Measurements from ENCODE around the gene KIAA0513.

KIAA0513 gene

DNA sequence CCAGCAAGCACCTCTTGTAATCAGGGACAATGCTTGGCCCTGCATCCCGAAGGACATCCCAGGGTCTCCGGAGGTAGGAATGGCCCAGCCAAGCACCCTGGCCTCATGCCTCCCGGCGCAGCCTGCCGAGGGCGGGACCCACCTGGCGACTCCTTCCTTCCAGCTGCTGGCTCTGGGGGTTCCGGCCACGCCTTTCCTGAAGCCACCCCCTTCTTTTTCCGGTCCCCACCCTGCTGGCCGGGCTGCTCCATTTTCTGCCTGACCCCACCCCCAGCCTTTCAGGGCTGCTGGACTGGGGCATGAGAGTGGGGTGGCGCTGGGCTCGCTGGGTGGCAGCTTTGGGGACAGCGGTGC is 107.2 kb downstream of the KIAA0513 start:
- no peaks in the 10 kb centered on the region for H3K9me3 ChIP-seq (replicated peaks; ENCODE audit: low read length)
- H3K36me3 ChIP-seq (ENCODE audit: insufficient read depth, low read length): no peaks in the 10 kb centered on the region
- H3K4me1 ChIP-seq (ENCODE audit: control insufficient read depth, insufficient read depth, low read length): peaks cover 44% of the 10 kb centered on the region
- H3K4me2 ChIP-seq (ENCODE audit: low read length): no peak overlapping the region
- H3K9ac ChIP-seq (ENCODE audit: low read depth, low read length): no peak overlapping the region
- H3K27me3 ChIP-seq (ENCODE audit: control insufficient read depth, insufficient read depth, low read length): no peaks in the 10 kb centered on the region
- H3K4me3 ChIP-seq (ENCODE audit: low read length): no peak overlapping the region

DNA sequence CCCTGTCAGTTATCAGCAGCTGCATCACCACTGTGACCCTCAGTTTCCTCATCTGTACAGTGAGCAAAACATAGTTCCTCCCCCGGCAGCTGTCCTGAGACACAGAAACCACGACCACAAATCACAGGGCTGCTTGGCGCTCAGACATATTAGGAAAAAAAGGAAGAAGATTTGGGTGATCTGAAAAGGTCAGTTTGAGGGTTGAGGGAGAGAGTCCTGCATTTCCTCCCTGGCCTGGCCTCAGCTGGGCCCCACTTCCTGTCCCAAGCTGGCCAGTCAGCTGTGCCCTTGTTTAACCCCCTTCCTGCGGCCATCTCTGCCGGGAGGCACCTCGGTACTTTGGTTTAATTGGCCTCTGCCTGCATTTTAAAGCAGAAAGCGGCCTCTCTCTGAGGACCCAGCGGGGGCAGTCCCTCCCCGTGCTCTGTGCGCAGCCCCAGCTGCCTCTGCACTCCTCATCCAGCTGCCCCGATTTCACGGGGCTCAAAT is 108.7 kb downstream of the KIAA0513 start:
- H3K9ac ChIP-seq (ENCODE audit: low read depth, low read length): peak overlapping the region; percentile 20
- peak overlapping the region; percentile 59 for H3K4me3 ChIP-seq (ENCODE audit: low read length)

DNA sequence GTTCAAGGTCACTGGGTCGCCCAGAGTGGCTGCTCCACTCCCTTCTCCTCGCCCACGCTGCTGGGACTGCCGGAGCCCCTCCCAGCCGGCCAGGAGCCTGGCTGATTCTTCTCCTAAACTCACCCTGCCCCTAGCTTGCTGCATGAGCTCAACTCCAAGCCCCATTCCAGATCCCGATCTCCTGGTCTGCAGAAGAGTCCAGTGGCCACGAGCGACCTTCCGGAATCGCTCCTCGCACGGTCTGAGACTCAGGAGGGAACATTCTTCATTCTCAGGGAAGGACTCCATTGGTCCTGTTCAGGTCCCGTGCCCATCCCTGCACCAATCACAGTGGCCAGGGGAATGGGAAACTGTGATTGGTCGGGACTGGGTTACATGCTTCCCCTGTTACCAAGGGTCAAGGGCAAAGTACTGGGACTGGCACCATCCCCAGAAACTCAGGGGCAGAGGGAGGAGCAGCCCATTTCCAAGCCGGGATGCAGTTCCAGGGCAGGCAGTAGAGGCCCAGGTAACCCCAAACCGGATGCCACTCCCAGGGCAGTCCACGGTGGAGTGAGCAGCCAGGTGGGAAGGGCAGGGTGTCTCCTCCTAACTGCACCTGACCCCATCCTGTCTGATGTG is 109.2 kb downstream of the KIAA0513 start:
- Histone ChIP-seq H3K4me2 (ENCODE audit: low read length) (peak overlapping the region; percentile 77), H3K9me3 (replicated peaks; ENCODE audit: low read length) (no peaks in the 10 kb centered on the region), H3K27me3 (ENCODE audit: control insufficient read depth, insufficient read depth, low read length) (no peaks in the 10 kb centered on the region), H3K4me3 (ENCODE audit: low read length) (peak overlapping the region; percentile 59), H3K9ac (ENCODE audit: low read depth, low read length) (peak overlapping the region; percentile 58), H3K36me3 (ENCODE audit: insufficient read depth, low read length) (no peaks in the 10 kb centered on the region), H3K4me1 (ENCODE audit: control insufficient read depth, insufficient read depth, low read length) (peaks cover 36% of the 10 kb centered on the region)

More for the DNA sequence above, 108.7 kb downstream of the KIAA0513 start:
- Histone ChIP-seq H3K9me3 (replicated peaks; ENCODE audit: low read length) (no peaks in the 10 kb centered on the region), H3K27me3 (ENCODE audit: control insufficient read depth, insufficient read depth, low read length) (no peaks in the 10 kb centered on the region), H3K36me3 (ENCODE audit: insufficient read depth, low read length) (no peaks in the 10 kb centered on the region), H3K4me2 (ENCODE audit: low read length) (peak overlapping the region; percentile 77), H3K4me1 (ENCODE audit: control insufficient read depth, insufficient read depth, low read length) (peaks cover 36% of the 10 kb centered on the region)

DNA sequence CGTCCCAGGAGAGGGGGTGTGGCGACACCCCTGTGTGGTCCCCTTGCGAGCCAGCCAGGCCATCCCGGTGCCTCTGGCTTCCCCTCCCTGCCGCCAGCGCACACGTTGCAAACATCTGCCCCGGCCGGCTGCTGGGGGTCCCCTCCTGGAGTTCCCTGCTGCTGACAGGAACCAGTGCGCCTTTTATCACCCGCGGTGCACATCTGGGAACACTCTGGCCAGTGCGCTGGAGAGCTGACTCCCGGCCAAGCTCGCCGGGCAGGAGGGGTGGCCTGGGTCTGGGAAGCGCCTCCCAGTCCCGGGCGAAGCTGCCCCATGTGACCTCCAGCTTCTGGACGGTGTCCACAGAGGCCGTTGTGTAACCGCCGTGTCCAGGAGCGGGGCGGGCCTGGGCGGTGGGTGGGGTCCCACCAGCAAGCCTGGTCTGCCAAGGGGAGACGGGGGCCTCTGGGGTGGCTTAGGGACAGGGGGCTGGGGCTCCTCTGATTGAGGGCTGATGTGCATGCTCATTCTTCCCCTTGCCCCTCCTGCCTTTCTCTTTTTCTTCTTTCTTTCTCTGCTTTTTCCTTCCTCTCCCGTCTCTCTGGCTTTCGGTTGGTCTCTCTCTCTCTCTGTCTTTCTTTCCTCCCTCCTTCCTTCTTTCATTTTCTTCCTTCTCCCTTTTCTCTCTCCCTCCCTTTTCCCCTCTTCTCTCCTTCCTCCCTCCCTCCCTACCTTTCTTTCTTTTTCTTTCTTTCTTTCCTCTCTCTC is 109.9 kb downstream of the KIAA0513 start:
- Histone ChIP-seq H3K9ac (ENCODE audit: low read depth, low read length) (peak overlapping the region; percentile 58), H3K9me3 (replicated peaks; ENCODE audit: low read length) (no peaks in the 10 kb centered on the region), H3K36me3 (ENCODE audit: insufficient read depth, low read length) (no peaks in the 10 kb centered on the region), H3K4me3 (ENCODE audit: low read length) (peak overlapping the region; percentile 59), H3K4me2 (ENCODE audit: low read length) (peak overlapping the region; percentile 77), H3K27me3 (ENCODE audit: control insufficient read depth, insufficient read depth, low read length) (no peaks in the 10 kb centered on the region), H3K4me1 (ENCODE audit: control insufficient read depth, insufficient read depth, low read length) (peaks cover 36% of the 10 kb centered on the region)

DNA sequence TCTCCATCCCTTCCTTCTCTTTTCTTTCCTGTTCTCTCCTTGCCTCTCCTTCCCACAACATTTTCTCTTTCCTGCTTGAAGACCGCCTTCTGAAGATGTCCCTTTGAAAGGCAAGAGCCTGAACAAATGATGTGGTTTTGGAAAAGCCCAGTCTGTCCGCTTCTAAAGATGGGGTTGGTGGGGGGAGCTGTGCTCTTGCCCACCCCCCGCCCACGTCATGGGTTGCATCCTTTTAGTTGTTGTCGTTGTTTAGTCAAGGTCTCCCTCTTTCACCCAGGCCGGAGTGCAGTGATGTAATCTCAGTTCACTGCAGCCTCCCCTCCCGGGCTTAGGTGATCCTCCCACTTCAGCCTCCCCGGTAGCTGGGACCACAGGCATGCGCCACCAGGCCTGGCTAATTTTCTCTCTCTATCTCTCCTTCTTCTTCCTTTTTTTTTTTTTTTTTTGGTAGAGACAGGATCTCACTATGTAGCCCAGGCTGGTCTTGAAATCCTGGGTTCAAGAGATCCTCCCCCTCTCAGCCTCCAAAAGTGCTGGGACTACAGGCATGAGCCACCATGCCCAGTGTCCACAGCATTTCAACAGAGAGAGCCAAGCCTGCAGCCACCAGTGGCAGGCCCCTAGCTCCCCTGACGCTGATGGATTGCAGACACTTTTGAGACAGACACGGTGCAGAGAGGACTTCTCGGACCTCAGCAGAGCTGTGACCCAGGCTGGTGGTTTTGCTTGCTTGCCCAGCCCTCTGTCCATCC is 110.7 kb downstream of the KIAA0513 start:
- Histone ChIP-seq H3K4me1 (ENCODE audit: control insufficient read depth, insufficient read depth, low read length) (peaks cover 36% of the 10 kb centered on the region), H3K4me2 (ENCODE audit: low read length) (peak overlapping the region; percentile 77), H3K9me3 (replicated peaks; ENCODE audit: low read length) (no peaks in the 10 kb centered on the region), H3K4me3 (ENCODE audit: low read length) (no peak overlapping the region), H3K9ac (ENCODE audit: low read depth, low read length) (peak overlapping the region; percentile 58), H3K27me3 (ENCODE audit: control insufficient read depth, insufficient read depth, low read length) (peaks cover 4% of the 10 kb centered on the region), H3K36me3 (ENCODE audit: insufficient read depth, low read length) (no peaks in the 10 kb centered on the region)

DNA sequence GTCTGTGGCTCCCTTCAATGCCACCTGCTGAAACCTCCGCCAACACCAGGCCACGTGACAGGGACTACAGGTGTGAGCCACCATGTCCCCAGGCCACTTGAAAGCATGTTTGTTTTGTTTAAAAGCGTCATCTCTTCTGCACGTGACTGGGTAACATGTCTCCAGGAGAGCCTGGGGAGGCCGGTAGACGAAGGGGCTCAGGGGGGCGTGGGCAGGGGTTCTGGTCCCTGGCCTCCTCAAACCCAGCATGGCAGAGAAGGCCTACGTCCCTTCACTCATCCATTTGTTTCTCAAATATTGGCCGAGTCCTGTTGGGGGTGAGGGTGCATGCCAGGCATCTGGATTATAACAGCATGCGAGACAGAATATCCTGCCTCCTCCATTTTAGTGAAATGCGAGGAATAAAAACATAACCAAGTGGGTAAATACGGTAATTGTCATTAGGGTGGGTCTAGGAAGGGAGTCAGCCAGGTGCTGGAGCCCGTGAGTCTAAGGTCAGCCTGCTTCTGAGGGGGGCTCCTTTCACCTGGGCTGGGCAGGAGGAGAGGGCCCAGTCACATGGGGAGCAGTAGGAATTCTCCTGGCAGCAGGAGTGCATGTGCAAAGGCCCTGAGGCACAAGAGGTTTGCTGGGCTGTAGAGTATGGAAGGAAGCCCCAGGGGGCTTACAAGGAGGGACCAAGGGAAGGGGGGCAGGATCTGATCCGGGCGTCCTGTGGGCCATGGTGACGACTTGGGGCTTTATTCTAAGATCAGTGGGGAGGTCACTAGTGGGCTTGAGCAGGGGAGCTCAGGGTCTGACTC is 111.4 kb downstream of the KIAA0513 start:
- no peaks in the 10 kb centered on the region for H3K36me3 ChIP-seq (ENCODE audit: insufficient read depth, low read length)
- peaks cover 10% of the 10 kb centered on the region for H3K27me3 ChIP-seq (ENCODE audit: control insufficient read depth, insufficient read depth, low read length)
- H3K9ac ChIP-seq (ENCODE audit: low read depth, low read length): no peak overlapping the region
- peaks cover 36% of the 10 kb centered on the region for H3K4me1 ChIP-seq (ENCODE audit: control insufficient read depth, insufficient read depth, low read length)
- H3K9me3 ChIP-seq (replicated peaks; ENCODE audit: low read length): no peaks in the 10 kb centered on the region
- H3K4me3 ChIP-seq (ENCODE audit: low read length): no peak overlapping the region
- H3K4me2 ChIP-seq (ENCODE audit: low read length): no peak overlapping the region

DNA sequence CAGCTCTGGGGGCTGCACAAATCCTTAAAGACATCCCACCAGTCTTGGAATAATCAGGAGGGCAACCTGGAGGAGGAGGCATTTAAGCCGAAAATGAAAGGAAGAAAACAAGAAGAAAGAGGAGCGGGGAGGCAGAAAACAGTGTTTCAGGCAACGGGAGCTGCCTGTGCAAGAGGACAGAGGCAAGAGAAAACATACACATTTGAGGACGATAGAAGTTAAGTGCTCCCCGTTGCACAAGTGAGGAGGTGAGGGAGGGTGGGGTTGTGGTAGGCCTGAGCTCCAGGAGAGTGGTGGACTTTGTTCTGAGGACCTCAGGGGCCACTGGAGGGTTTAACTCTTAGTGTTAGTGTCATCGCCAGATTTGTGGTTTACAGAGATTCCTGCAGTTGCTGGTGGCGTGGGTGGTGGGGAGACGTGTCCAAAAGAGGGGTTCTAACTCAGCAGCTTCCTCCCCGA is 112.3 kb downstream of the KIAA0513 start:
- no peaks in the 10 kb centered on the region for H3K9me3 ChIP-seq (replicated peaks; ENCODE audit: low read length)
- no peak overlapping the region for H3K9ac ChIP-seq (ENCODE audit: low read depth, low read length)
- peaks cover 36% of the 10 kb centered on the region for H3K4me1 ChIP-seq (ENCODE audit: control insufficient read depth, insufficient read depth, low read length)
- no peak overlapping the region for H3K4me3 ChIP-seq (ENCODE audit: low read length)
- H3K36me3 ChIP-seq (ENCODE audit: insufficient read depth, low read length): no peaks in the 10 kb centered on the region
- no peak overlapping the region for H3K4me2 ChIP-seq (ENCODE audit: low read length)
- H3K27me3 ChIP-seq (ENCODE audit: control insufficient read depth, insufficient read depth, low read length): peaks cover 10% of the 10 kb centered on the region

DNA sequence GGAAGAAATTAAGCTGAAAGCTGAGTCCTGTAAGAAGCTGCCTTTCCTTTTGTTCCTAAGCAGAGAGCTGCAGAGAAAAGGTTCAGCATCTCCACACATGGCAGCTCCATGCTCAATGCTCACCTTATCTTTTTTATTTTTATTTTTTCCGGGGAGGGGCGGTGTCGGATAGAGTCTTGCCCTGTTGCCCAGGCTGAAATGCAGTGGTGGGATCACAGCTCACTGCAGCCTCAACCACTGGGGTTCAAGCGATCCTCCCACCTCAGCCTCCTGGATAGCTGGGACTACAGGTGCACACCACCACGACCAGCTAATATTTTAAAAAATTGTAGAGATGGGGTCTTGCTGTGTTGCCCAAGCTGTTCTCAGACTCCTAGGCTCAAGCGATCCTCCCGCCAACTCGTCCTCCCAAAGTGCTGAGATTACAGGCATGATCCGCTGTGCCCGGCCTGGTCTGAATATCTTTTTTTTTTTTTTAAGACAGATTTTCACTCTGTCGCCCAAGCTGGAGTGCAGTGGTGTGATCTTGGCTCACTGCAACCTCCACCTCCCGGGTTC is 112.9 kb downstream of the KIAA0513 start:
- H3K9me3 ChIP-seq (replicated peaks; ENCODE audit: low read length): no peaks in the 10 kb centered on the region
- H3K4me1 ChIP-seq (ENCODE audit: control insufficient read depth, insufficient read depth, low read length): peaks cover 30% of the 10 kb centered on the region
- H3K4me3 ChIP-seq (ENCODE audit: low read length): no peak overlapping the region
- H3K4me2 ChIP-seq (ENCODE audit: low read length): no peak overlapping the region
- H3K27me3 ChIP-seq (ENCODE audit: control insufficient read depth, insufficient read depth, low read length): peaks cover 10% of the 10 kb centered on the region
- H3K36me3 ChIP-seq (ENCODE audit: insufficient read depth, low read length): no peaks in the 10 kb centered on the region
- no peak overlapping the region for H3K9ac ChIP-seq (ENCODE audit: low read depth, low read length)

DNA sequence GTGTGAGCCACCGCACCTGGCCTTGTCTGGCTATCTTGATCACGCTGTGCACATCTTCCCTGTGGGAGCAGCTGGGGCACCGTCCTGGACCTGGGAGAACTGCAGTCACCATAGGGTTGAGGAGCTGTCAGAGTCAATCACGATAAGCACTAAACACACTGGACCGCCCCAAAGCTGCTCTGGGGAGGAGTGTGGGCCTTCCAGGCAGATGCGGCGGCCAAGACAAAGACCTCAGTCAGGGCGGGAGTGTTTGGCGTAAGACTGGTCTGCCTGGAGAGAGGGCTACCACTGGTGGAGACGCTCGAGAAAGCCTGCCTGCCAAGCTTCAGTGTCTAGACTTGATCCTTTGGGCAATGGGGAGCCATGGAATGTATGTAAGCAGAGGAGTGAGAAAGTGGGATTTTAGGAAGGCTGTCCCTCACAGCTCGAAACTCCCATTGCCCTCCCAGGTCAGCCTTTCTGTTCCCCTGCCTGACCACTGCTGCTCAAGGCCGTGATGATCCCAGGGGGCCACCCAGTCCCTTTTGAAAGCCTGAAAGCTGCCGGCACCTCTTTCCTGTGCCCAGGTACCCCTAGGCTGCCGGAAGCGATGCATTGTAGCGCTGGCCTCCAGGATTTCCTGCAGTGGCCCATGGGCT is 114.0 kb downstream of the KIAA0513 start:
- Histone ChIP-seq H3K4me2 (ENCODE audit: low read length) (no peak overlapping the region), H3K4me1 (ENCODE audit: control insufficient read depth, insufficient read depth, low read length) (peaks cover 24% of the 10 kb centered on the region), H3K27me3 (ENCODE audit: control insufficient read depth, insufficient read depth, low read length) (peaks cover 10% of the 10 kb centered on the region), H3K36me3 (ENCODE audit: insufficient read depth, low read length) (no peaks in the 10 kb centered on the region), H3K4me3 (ENCODE audit: low read length) (no peak overlapping the region), H3K9me3 (replicated peaks; ENCODE audit: low read length) (no peaks in the 10 kb centered on the region), H3K9ac (ENCODE audit: low read depth, low read length) (no peak overlapping the region)

DNA sequence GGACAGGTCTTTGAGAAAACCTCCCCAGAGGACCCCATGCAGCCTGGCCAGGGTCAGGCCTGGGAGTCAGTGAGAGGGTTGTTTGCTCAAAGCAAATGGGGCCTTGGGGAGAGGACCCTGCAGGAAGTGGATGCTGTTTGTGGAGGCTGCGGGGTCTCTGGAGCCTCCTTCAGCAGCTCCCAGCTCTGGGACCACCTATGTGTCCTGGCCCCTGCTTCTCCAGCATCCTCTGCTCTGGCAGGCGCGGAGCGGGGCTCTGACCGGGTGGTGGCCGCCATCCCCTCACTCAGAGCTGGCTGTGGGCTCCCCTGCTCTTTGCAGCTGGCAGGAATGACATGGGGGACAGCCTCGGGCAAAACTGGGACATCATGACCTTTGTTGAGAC is 114.5 kb downstream of the KIAA0513 start:
- Histone ChIP-seq H3K9me3 (replicated peaks; ENCODE audit: low read length) (no peaks in the 10 kb centered on the region), H3K9ac (ENCODE audit: low read depth, low read length) (no peak overlapping the region), H3K4me2 (ENCODE audit: low read length) (no peak overlapping the region), H3K4me1 (ENCODE audit: control insufficient read depth, insufficient read depth, low read length) (peaks cover 18% of the 10 kb centered on the region), H3K36me3 (ENCODE audit: insufficient read depth, low read length) (no peaks in the 10 kb centered on the region), H3K27me3 (ENCODE audit: control insufficient read depth, insufficient read depth, low read length) (peaks cover 10% of the 10 kb centered on the region), H3K4me3 (ENCODE audit: low read length) (no peak overlapping the region)

All from skeletal muscle satellite cell (primary cell).